ENCODE results near the gene OCA2. TPM values are rescaled to one million over a fixed set of nuclear protein-coding genes. Genes with fewer than 3 reads are reported as not detected.

The OCA2 gene
- total RNA-seq, 1 experiment from 2014 or later = 0.31 TPM

- H3K4ac ChIP-seq (ENCODE audit: low read depth, low read length) = no peak overlapping the region
- Mint-ChIP-seq H3K9me3 (no peaks in the 10 kb centered on the region), H3K4me1 (peaks cover 10 to 22% of the 10 kb centered on the region in 2 experiments), H3K36me3 (ENCODE audit: insufficient read depth in 1 of 3, low read depth in 3 of 3) (no peaks in the 10 kb centered on the region), H3K4me3 (no peak overlapping the region), H3K27me3 (ENCODE audit: low read depth) (peaks cover 3% of the 10 kb centered on the region), H3K27ac (no peak overlapping the region)
- H3K4me2 ChIP-seq (ENCODE audit: insufficient read depth, insufficient read length, low read length) = no peak overlapping the region
- H3K4me1 ChIP-seq (ENCODE audit: insufficient read depth, low read length) = no peaks in the 10 kb centered on the region
- H2BK20ac ChIP-seq (ENCODE audit: low read depth, low read length, poor library complexity, severe bottlenecking) = no peak overlapping the region
- no peak overlapping the region for H2BK120ac ChIP-seq (ENCODE audit: low read depth, low read length, poor library complexity, severe bottlenecking)
- H3K9ac ChIP-seq (ENCODE audit: extremely low read depth, insufficient read length, low read length) = no peak overlapping the region
- no peak overlapping the region for H3K14ac ChIP-seq (ENCODE audit: insufficient read depth, low read length)
- H2BK12ac ChIP-seq (ENCODE audit: insufficient read length, low read depth, low read length) = no peak overlapping the region
- no CpG with 5 or more reads among the region's 19 CpGs for WGBS (ENCODE audit: extremely low coverage, insufficient read length, low lambda C conversion rate)
- H3T11ph ChIP-seq (ENCODE audit: low read length) = no peak overlapping the region
- no peak overlapping the region for H3K27ac ChIP-seq (ENCODE audit: insufficient read length, low read depth, low read length)
- no peak overlapping the region for H2AK5ac ChIP-seq (ENCODE audit: insufficient read length, low read length)
- H3K9me3 ChIP-seq (ENCODE audit: control insufficient read depth, low read depth, low read length) = no peaks in the 10 kb centered on the region
- no peaks in the 10 kb centered on the region for H4K20me1 ChIP-seq (ENCODE audit: control insufficient read depth, insufficient read depth, insufficient read length)
- H3K56ac ChIP-seq (ENCODE audit: insufficient read length, low read depth, low read length) = no peak overlapping the region
- no peaks in the 10 kb centered on the region for H3K79me1 ChIP-seq (ENCODE audit: insufficient read depth, low read depth, low read length, poor library complexity, severe bottlenecking)
- no peak overlapping the region for H2BK5ac ChIP-seq (ENCODE audit: insufficient read length, low read length)
- no peak overlapping the region for H3K23ac ChIP-seq (ENCODE audit: insufficient read length, low read depth, low read length)
- H3K79me2 ChIP-seq (ENCODE audit: insufficient read depth, low read length) = no peaks in the 10 kb centered on the region
- H2BK15ac ChIP-seq (ENCODE audit: low read depth, low read length) = no peak overlapping the region
- TF ChIP-seq, protein P1, sequence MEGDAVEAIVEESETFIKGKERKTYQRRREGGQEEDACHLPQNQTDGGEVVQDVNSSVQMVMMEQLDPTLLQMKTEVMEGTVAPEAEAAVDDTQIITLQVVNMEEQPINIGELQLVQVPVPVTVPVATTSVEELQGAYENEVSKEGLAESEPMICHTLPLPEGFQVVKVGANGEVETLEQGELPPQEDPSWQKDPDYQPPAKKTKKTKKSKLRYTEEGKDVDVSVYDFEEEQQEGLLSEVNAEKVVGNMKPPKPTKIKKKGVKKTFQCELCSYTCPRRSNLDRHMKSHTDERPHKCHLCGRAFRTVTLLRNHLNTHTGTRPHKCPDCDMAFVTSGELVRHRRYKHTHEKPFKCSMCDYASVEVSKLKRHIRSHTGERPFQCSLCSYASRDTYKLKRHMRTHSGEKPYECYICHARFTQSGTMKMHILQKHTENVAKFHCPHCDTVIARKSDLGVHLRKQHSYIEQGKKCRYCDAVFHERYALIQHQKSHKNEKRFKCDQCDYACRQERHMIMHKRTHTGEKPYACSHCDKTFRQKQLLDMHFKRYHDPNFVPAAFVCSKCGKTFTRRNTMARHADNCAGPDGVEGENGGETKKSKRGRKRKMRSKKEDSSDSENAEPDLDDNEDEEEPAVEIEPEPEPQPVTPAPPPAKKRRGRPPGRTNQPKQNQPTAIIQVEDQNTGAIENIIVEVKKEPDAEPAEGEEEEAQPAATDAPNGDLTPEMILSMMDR (conservative IDR thresholded peaks at IDR 0.05) = no peak
- no peak for DNase-seq
- no peaks in the 10 kb centered on the region for H3K23me2 ChIP-seq (ENCODE audit: insufficient read length, low read depth, low read length, poor library complexity, severe bottlenecking)
- no peak overlapping the region for H2AFZ ChIP-seq (ENCODE audit: low read length)
- no peak overlapping the region for H3K18ac ChIP-seq (ENCODE audit: insufficient read length, low read depth, low read length)
- no peaks in the 10 kb centered on the region for H3K27me3 ChIP-seq (ENCODE audit: insufficient read depth, low read length)
- no peak overlapping the region for H4K91ac ChIP-seq (ENCODE audit: insufficient read length, low read depth, low read length)
- no peak overlapping the region for H4K5ac ChIP-seq (ENCODE audit: insufficient read length, low read depth, low read length)
- no peak overlapping the region for H4K8ac ChIP-seq (replicated peaks; ENCODE audit: insufficient read length, low read depth, low read length)
Observed at GRCh38 chr15:28023933-28024888, 74.9 kb downstream of the OCA2 start.

Data from H9 (cell line).